RWPE2 (cell line): ENCODE results near the gene SNTB2.

Experiments
- ATAC-seq: fragments of 200-7000 bp; cut with Tn5 transposase; 3 replicates; pipeline ENCODE4 v1.9.1; 2021; ENCODE audit warnings: low read depth
- DNase-seq: peaks from one replicate; pipeline ENCODE4 v3.0.0-alpha.2; 2020; ENCODE audit warnings: low spot score
- H3K27ac ChIP-seq: fragments of 450-650 bp; 2 replicates; pipeline ENCODE4 v1.5.1; 2017; ENCODE audit warnings: mild to moderate bottlenecking; ENCODE audit not compliant: poor library complexity, severe bottlenecking
- H3K27me3 ChIP-seq: fragments of 250-450 bp; sonication (Bioruptor Pico); 2 replicates; pipeline ENCODE4 v1.5.1; 2021; ENCODE audit warnings: mild to moderate bottlenecking, moderate library complexity; ENCODE audit not compliant: insufficient read depth, poor library complexity, severe bottlenecking
- H3K36me3 ChIP-seq: fragments of 250-450 bp; sonication (Bioruptor Pico); 2 replicates; pipeline ENCODE4 v1.5.1; 2020; ENCODE audit warnings: low read depth, mild to moderate bottlenecking, moderate library complexity
- H3K4me1 ChIP-seq: fragments of 250-450 bp; sonication (Bioruptor Pico); 2 replicates; pipeline ENCODE4 v1.5.1; 2021; ENCODE audit warnings: mild to moderate bottlenecking, moderate library complexity; ENCODE audit not compliant: insufficient read depth, poor library complexity, severe bottlenecking
- H3K4me3 ChIP-seq: fragments of 250-450 bp; sonication (Bioruptor Pico); 2 replicates; pipeline ENCODE4 v1.5.1; 2021; ENCODE audit warnings: mild to moderate bottlenecking, moderate library complexity; ENCODE audit not compliant: severe bottlenecking
- H3K9me3 ChIP-seq: fragments of 250-450 bp; sonication (Bioruptor Pico); 2 replicates; pipeline ENCODE4 v1.5.1; 2021; ENCODE audit warnings: mild to moderate bottlenecking, moderate library complexity; ENCODE audit not compliant: severe bottlenecking
- CTCF ChIP-seq: fragments of 450-650 bp; IDR thresholded peaks from one replicate; pipeline ENCODE4 v1.5.1; 2017; ENCODE audit warnings: mild to moderate bottlenecking, moderate library complexity; ENCODE audit not compliant: poor library complexity, severe bottlenecking

SNTB2 gene

GRCh38 chr16:69169051-69169450, 17.9 kb upstream of the SNTB2 start:
- ATAC-seq = no peak
- Histone ChIP-seq H3K27me3 (no peaks in the 10 kb centered on the region), H3K9me3 (no peaks in the 10 kb centered on the region), H3K4me3 (no peak overlapping the region), H3K36me3 (peaks cover 52% of the 10 kb centered on the region), H3K4me1 (no peaks in the 10 kb centered on the region), H3K27ac (no peak overlapping the region)
- no peak for TF ChIP-seq CTCF
- no peak for DNase-seq

- no peak for DNase-seq
- Histone ChIP-seq H3K4me1 (no peaks in the 10 kb centered on the region), H3K4me3 (no peak overlapping the region), H3K9me3 (no peaks in the 10 kb centered on the region), H3K27me3 (no peaks in the 10 kb centered on the region), H3K36me3 (peaks cover 46% of the 10 kb centered on the region), H3K27ac (no peak overlapping the region)
- ATAC-seq = no peak
- TF ChIP-seq CTCF = no peak
These were observed 17.2 kb upstream of the SNTB2 start for GRCh38 chr16:69169607-69170352.

GRCh38 chr16:69171325-69172084, 15.5 kb upstream of the SNTB2 start:
- no peak overlapping the region for H3K4me3 ChIP-seq
- TF ChIP-seq CTCF = no peak
- H3K36me3 ChIP-seq = peaks cover 33% of the 10 kb centered on the region
- H3K4me1 ChIP-seq = no peaks in the 10 kb centered on the region
- ATAC-seq (no peak), DNase-seq (no peak)
- no peaks in the 10 kb centered on the region for H3K9me3 ChIP-seq
- H3K27me3 ChIP-seq = no peaks in the 10 kb centered on the region
- peak overlapping the region; percentile 2 for H3K27ac ChIP-seq

GRCh38 chr16:69176033-69176800, 10.7 kb upstream of the SNTB2 start:
- no peaks in the 10 kb centered on the region for H3K27me3 ChIP-seq
- no peaks in the 10 kb centered on the region for H3K9me3 ChIP-seq
- no peak overlapping the region for H3K4me3 ChIP-seq
- no peaks in the 10 kb centered on the region for H3K36me3 ChIP-seq
- H3K4me1 ChIP-seq = peaks cover 14% of the 10 kb centered on the region
- TF ChIP-seq CTCF = no peak
- DNase-seq = no peak
- no peak for ATAC-seq
- H3K27ac ChIP-seq = no peak overlapping the region
